GM12874 (cell line): ENCODE measurements around the gene SNCAIP.

ENCODE experiments used
- TF ChIP-seq, protein P1 (sequence below): IDR thresholded peaks from 2 replicates; pipeline ENCODE4 v1.5.1; 2011; ENCODE audit warnings: low read depth, mild to moderate bottlenecking, control low read depth, low read length, moderate library complexity; ENCODE audit not compliant: insufficient read depth

SNCAIP gene

GRCh38 chr5:122363623-122364022 lies 51.6 kb downstream of the SNCAIP start:
- TF ChIP-seq, protein P1, sequence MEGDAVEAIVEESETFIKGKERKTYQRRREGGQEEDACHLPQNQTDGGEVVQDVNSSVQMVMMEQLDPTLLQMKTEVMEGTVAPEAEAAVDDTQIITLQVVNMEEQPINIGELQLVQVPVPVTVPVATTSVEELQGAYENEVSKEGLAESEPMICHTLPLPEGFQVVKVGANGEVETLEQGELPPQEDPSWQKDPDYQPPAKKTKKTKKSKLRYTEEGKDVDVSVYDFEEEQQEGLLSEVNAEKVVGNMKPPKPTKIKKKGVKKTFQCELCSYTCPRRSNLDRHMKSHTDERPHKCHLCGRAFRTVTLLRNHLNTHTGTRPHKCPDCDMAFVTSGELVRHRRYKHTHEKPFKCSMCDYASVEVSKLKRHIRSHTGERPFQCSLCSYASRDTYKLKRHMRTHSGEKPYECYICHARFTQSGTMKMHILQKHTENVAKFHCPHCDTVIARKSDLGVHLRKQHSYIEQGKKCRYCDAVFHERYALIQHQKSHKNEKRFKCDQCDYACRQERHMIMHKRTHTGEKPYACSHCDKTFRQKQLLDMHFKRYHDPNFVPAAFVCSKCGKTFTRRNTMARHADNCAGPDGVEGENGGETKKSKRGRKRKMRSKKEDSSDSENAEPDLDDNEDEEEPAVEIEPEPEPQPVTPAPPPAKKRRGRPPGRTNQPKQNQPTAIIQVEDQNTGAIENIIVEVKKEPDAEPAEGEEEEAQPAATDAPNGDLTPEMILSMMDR, result no peak

- TF ChIP-seq, protein P1, result no peak
These were observed 54.5 kb downstream of the SNCAIP start for GRCh38 chr5:122366501-122366900.

- TF ChIP-seq, protein P1, result no peak
These were observed 55.4 kb downstream of the SNCAIP start for GRCh38 chr5:122367456-122367855.

GRCh38 chr5:122368510-122369251 lies 56.6 kb downstream of the SNCAIP start:
- TF ChIP-seq, protein P1, result no peak

DNA sequence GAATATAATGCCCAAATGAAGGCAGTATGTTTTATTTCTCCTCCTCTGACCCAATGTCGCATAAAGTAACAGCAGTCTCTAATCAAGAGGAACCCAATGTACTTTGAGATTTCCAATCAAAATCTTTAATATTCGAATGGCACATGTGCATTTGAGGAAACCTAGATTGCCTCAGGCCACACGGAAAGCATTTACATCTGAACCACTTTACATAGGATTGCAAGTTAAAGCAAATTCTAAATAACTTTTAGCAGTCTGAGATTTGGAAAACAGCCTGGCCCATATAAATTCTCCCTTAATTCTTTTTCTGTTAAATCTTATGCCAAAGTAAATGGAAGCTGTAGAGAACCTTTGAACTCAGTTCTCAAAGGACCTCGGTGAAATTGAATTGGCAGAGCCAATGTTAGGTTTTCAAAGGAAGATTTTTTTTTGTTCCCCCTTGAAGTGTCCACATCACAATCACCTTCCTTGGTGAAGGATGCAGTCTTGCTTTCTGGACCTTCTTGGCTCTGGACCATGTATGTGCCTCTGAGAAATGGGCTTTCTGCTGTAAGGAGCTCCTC lies 57.3 kb downstream of the SNCAIP start:
- TF ChIP-seq, protein P1, result no peak

GRCh38 chr5:122371511-122372151 lies 59.6 kb downstream of the SNCAIP start:
- TF ChIP-seq, protein P1, result no peak

DNA sequence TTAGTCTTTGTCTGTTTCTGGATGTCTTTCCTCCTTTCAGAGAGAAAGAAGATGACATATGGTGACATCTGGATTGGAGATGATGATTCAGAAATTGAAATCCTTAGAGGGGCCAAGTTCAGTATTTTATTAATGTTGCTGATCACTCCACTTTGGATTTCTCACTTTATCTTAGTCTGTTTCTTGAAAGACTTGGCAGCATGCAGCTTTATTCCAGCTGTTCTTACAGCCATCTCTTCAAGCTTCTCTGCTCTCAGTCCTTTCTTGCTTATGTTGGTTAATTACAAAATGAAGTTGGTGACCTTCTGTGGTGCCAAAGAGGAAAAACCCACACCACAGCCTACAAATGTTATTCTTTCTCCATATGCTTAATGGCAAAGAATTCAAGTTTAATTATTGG lies 62.1 kb downstream of the SNCAIP start:
- TF ChIP-seq, protein P1, result no peak
